Measurements from ENCODE around the gene PRKAR2B.
A peak's percentile ranks its signal among the peaks of the same experiment; 100 is the strongest.
"Not testable (repeated sequence)": the region's sequence is repeated elsewhere in the genome, so short reads cannot be mapped to it uniquely, and the experiment has no call there.

The PRKAR2B gene

GRCh38 chr7:107041097-107041496 is 3.4 kb upstream of the PRKAR2B start:
- no peak overlapping the region for H3K27ac ChIP-seq (ENCODE audit: insufficient read depth in 1 of 2, low read depth in 1 of 2, low read length in 2 of 2, poor library complexity in 1 of 2, severe bottlenecking in 2 of 2)
- DNase-seq: no peak
- ChIA-PET CTCF (interaction anchor here (0.9 kb wide), 1 partner anchor 62 kb away, joined by 4 read pairs; no protein-coding TSS in a partner anchor), POLR2A (no interaction called here)
- peaks cover 5 to 30% (median 17%) of the 10 kb centered on the region in 4 experiments for H3K4me1 ChIP-seq (ENCODE audit: control extremely low read depth in 1 of 4, control insufficient read depth in 4 of 4, insufficient read depth in 4 of 4, low read length in 3 of 4)
- no peaks in the 10 kb centered on the region for H3K27me3 ChIP-seq (replicated peaks in 2 of 5; ENCODE audit: control insufficient read depth in 4 of 5, insufficient read depth in 5 of 5, low read length in 4 of 5)
- H3K36me3 ChIP-seq (ENCODE audit: control insufficient read depth in 4 of 4, insufficient read depth in 4 of 4, low read length in 3 of 4): no peaks in the 10 kb centered on the region
- H3K9me3 ChIP-seq (ENCODE audit: control extremely low read depth in 1 of 5, control insufficient read depth in 4 of 5, insufficient read depth in 2 of 5, low read depth in 1 of 5, low read length in 4 of 5): peaks cover 0 to 4% (median 3%) of the 10 kb centered on the region in 5 experiments
- 100% methylated on average over 2 of the region's 2 CpGs for WGBS (ENCODE audit: insufficient coverage)
- peak overlapping the region in 2 of 7 experiments; percentile 15 to 28 for H3K4me3 ChIP-seq (ENCODE audit: control insufficient read depth in 1 of 7, extremely low read depth in 1 of 7, insufficient read depth in 4 of 7, low read depth in 2 of 7, low read length in 6 of 7)

- H3K27ac ChIP-seq (ENCODE audit: insufficient read depth in 1 of 2, low read depth in 1 of 2, low read length in 2 of 2, poor library complexity in 1 of 2, severe bottlenecking in 2 of 2); H3K27me3 ChIP-seq (replicated peaks in 2 of 5; ENCODE audit: control insufficient read depth in 4 of 5, insufficient read depth in 5 of 5, low read length in 4 of 5); H3K9me3 ChIP-seq (ENCODE audit: control extremely low read depth in 1 of 5, control insufficient read depth in 4 of 5, insufficient read depth in 2 of 5, low read depth in 1 of 5, low read length in 4 of 5); H3K36me3 ChIP-seq (ENCODE audit: control insufficient read depth in 4 of 4, insufficient read depth in 4 of 4, low read length in 3 of 4); POLR2A ChIA-PET: not testable (repeated sequence)
- DNase-seq: peak; percentile 27 to 74 (median 61)
- 54% methylated on average over 3 of the region's 4 CpGs for WGBS (ENCODE audit: insufficient coverage)
- Histone ChIP-seq H3K4me1 (ENCODE audit: control extremely low read depth in 1 of 4, control insufficient read depth in 4 of 4, insufficient read depth in 4 of 4, low read length in 3 of 4) (peaks cover 5 to 35% (median 19%) of the 10 kb centered on the region in 4 experiments), H3K4me3 (ENCODE audit: control insufficient read depth in 1 of 7, extremely low read depth in 1 of 7, insufficient read depth in 4 of 7, low read depth in 2 of 7, low read length in 6 of 7) (peak overlapping the region in 1 of 7 experiments; percentile 15)
- CTCF ChIA-PET: interaction anchor here (0.6 to 0.9 kb wide), 2 partner anchors 48 to 63 kb away, joined by 4 read pairs; no protein-coding TSS in a partner anchor
Measured at GRCh38 chr7:107041764-107042163, 2.7 kb upstream of the PRKAR2B start.

- H3K27me3 ChIP-seq (replicated peaks in 2 of 5; ENCODE audit: control insufficient read depth in 4 of 5, insufficient read depth in 5 of 5, low read length in 4 of 5); DNase-seq; H3K36me3 ChIP-seq (ENCODE audit: control insufficient read depth in 4 of 4, insufficient read depth in 4 of 4, low read length in 3 of 4); H3K4me3 ChIP-seq (ENCODE audit: control insufficient read depth in 1 of 7, extremely low read depth in 1 of 7, insufficient read depth in 4 of 7, low read depth in 2 of 7, low read length in 6 of 7); POLR2A ChIA-PET; H3K27ac ChIP-seq (ENCODE audit: insufficient read depth in 1 of 2, low read depth in 1 of 2, low read length in 2 of 2, poor library complexity in 1 of 2, severe bottlenecking in 2 of 2); H3K9me3 ChIP-seq (ENCODE audit: control extremely low read depth in 1 of 5, control insufficient read depth in 4 of 5, insufficient read depth in 2 of 5, low read depth in 1 of 5, low read length in 4 of 5): not testable (repeated sequence)
- 96% methylated on average over 22 of the region's 43 CpGs for WGBS (ENCODE audit: insufficient coverage)
- CTCF ChIA-PET: interaction anchor here (0.6 kb wide), 1 partner anchor 49 kb away, joined by 4 read pairs; no protein-coding TSS in a partner anchor
- H3K4me1 ChIP-seq (ENCODE audit: control extremely low read depth in 1 of 4, control insufficient read depth in 4 of 4, insufficient read depth in 4 of 4, low read length in 3 of 4): peaks cover 5 to 35% (median 19%) of the 10 kb centered on the region in 4 experiments
Measured at GRCh38 chr7:107042326-107042910, 2.1 kb upstream of the PRKAR2B start.

GRCh38 chr7:107043491-107043890 is 1.0 kb upstream of the PRKAR2B start:
- Histone ChIP-seq H3K27me3 (replicated peaks in 2 of 5; ENCODE audit: control insufficient read depth in 4 of 5, insufficient read depth in 5 of 5, low read length in 4 of 5) (no peaks in the 10 kb centered on the region), H3K9me3 (ENCODE audit: control extremely low read depth in 1 of 5, control insufficient read depth in 4 of 5, insufficient read depth in 2 of 5, low read depth in 1 of 5, low read length in 4 of 5) (no peaks in the 10 kb centered on the region), H3K4me3 (ENCODE audit: control insufficient read depth in 1 of 7, extremely low read depth in 1 of 7, insufficient read depth in 4 of 7, low read depth in 2 of 7, low read length in 6 of 7) (no peak overlapping the region), H3K27ac (ENCODE audit: insufficient read depth in 1 of 2, low read depth in 1 of 2, low read length in 2 of 2, poor library complexity in 1 of 2, severe bottlenecking in 2 of 2) (no peak overlapping the region), H3K4me1 (ENCODE audit: control extremely low read depth in 1 of 4, control insufficient read depth in 4 of 4, insufficient read depth in 4 of 4, low read length in 3 of 4) (peaks cover 5 to 32% (median 19%) of the 10 kb centered on the region in 4 experiments), H3K36me3 (ENCODE audit: control insufficient read depth in 4 of 4, insufficient read depth in 4 of 4, low read length in 3 of 4) (no peaks in the 10 kb centered on the region)
- WGBS (ENCODE audit: insufficient coverage): no CpG with 5 or more reads among the region's 4 CpGs
- CTCF ChIA-PET: no interaction called here
- DNase-seq: no peak
- POLR2A ChIA-PET: no interaction called here

GRCh38 chr7:107043921-107044346 is 571 bp upstream of the PRKAR2B start:
- CTCF ChIA-PET: no interaction called here
- Histone ChIP-seq H3K9me3 (ENCODE audit: control extremely low read depth in 1 of 5, control insufficient read depth in 4 of 5, insufficient read depth in 2 of 5, low read depth in 1 of 5, low read length in 4 of 5) (no peaks in the 10 kb centered on the region), H3K36me3 (ENCODE audit: control insufficient read depth in 4 of 4, insufficient read depth in 4 of 4, low read length in 3 of 4) (no peaks in the 10 kb centered on the region), H3K4me3 (ENCODE audit: control insufficient read depth in 1 of 7, extremely low read depth in 1 of 7, insufficient read depth in 4 of 7, low read depth in 2 of 7, low read length in 6 of 7) (peak overlapping the region in 6 of 7 experiments; percentile 74 to 90 (median 83)), H3K4me1 (ENCODE audit: control extremely low read depth in 1 of 4, control insufficient read depth in 4 of 4, insufficient read depth in 4 of 4, low read length in 3 of 4) (peaks cover 5 to 32% (median 19%) of the 10 kb centered on the region in 4 experiments), H3K27me3 (replicated peaks in 2 of 5; ENCODE audit: control insufficient read depth in 4 of 5, insufficient read depth in 5 of 5, low read length in 4 of 5) (no peaks in the 10 kb centered on the region), H3K27ac (ENCODE audit: insufficient read depth in 1 of 2, low read depth in 1 of 2, low read length in 2 of 2, poor library complexity in 1 of 2, severe bottlenecking in 2 of 2) (peak overlapping the region; percentile 28 to 70)
- WGBS (ENCODE audit: insufficient coverage): 92% methylated on average over 2 of the region's 6 CpGs
- POLR2A ChIA-PET: no interaction called here
- DNase-seq: no peak

GRCh38 chr7:107045195-107045960 is 873 bp downstream of the PRKAR2B start:
- no peaks in the 10 kb centered on the region for H3K27me3 ChIP-seq (replicated peaks in 2 of 5; ENCODE audit: control insufficient read depth in 4 of 5, insufficient read depth in 5 of 5, low read length in 4 of 5)
- peak; percentile 23 to 45 (median 31) for DNase-seq
- H3K9me3 ChIP-seq (ENCODE audit: control extremely low read depth in 1 of 5, control insufficient read depth in 4 of 5, insufficient read depth in 2 of 5, low read depth in 1 of 5, low read length in 4 of 5): no peaks in the 10 kb centered on the region
- ChIA-PET CTCF (interaction anchor here (0.9 to 1.3 kb wide), 3 partner anchors 98 to 104 kb away, joined by 3 to 8 read pairs (median 5); no protein-coding TSS in a partner anchor), POLR2A (interaction anchor here (0.5 kb wide), 1 partner anchor 143 kb away, joined by 4 read pairs; no protein-coding TSS in a partner anchor)
- 2% methylated on average over 13 of the region's 29 CpGs for WGBS (ENCODE audit: insufficient coverage)
- peaks cover 5 to 23% (median 14%) of the 10 kb centered on the region in 4 experiments for H3K4me1 ChIP-seq (ENCODE audit: control extremely low read depth in 1 of 4, control insufficient read depth in 4 of 4, insufficient read depth in 4 of 4, low read length in 3 of 4)
- peak overlapping the region; percentile 64 to 90 (median 85) for H3K4me3 ChIP-seq (ENCODE audit: control insufficient read depth in 1 of 7, extremely low read depth in 1 of 7, insufficient read depth in 4 of 7, low read depth in 2 of 7, low read length in 6 of 7)
- H3K27ac ChIP-seq (ENCODE audit: insufficient read depth in 1 of 2, low read depth in 1 of 2, low read length in 2 of 2, poor library complexity in 1 of 2, severe bottlenecking in 2 of 2): peak overlapping the region in 1 of 2 experiments; percentile 74
- no peaks in the 10 kb centered on the region for H3K36me3 ChIP-seq (ENCODE audit: control insufficient read depth in 4 of 4, insufficient read depth in 4 of 4, low read length in 3 of 4)

GRCh38 chr7:107045980-107046379 is 1.5 kb downstream of the PRKAR2B start:
- Histone ChIP-seq H3K36me3 (ENCODE audit: control insufficient read depth in 4 of 4, insufficient read depth in 4 of 4, low read length in 3 of 4) (no peaks in the 10 kb centered on the region), H3K4me1 (ENCODE audit: control extremely low read depth in 1 of 4, control insufficient read depth in 4 of 4, insufficient read depth in 4 of 4, low read length in 3 of 4) (peaks cover 5 to 22% (median 14%) of the 10 kb centered on the region in 4 experiments), H3K27me3 (replicated peaks in 2 of 5; ENCODE audit: control insufficient read depth in 4 of 5, insufficient read depth in 5 of 5, low read length in 4 of 5) (no peaks in the 10 kb centered on the region), H3K4me3 (ENCODE audit: control insufficient read depth in 1 of 7, extremely low read depth in 1 of 7, insufficient read depth in 4 of 7, low read depth in 2 of 7, low read length in 6 of 7) (peak overlapping the region in 6 of 7 experiments; percentile 78 to 90 (median 87)), H3K9me3 (ENCODE audit: control extremely low read depth in 1 of 5, control insufficient read depth in 4 of 5, insufficient read depth in 2 of 5, low read depth in 1 of 5, low read length in 4 of 5) (no peaks in the 10 kb centered on the region), H3K27ac (ENCODE audit: insufficient read depth in 1 of 2, low read depth in 1 of 2, low read length in 2 of 2, poor library complexity in 1 of 2, severe bottlenecking in 2 of 2) (peak overlapping the region in 1 of 2 experiments; percentile 74)
- DNase-seq: no peak
- WGBS (ENCODE audit: insufficient coverage): no CpG with 5 or more reads among the region's 1 CpG
- ChIA-PET CTCF (interaction anchor here (0.9 to 1.3 kb wide), 3 partner anchors 99 to 104 kb away, joined by 3 to 8 read pairs (median 5); no protein-coding TSS in a partner anchor), POLR2A (no interaction called here)
